GM21529 (cell line): Measurements from ENCODE around the gene ANKEF1.
A peak's percentile ranks its signal among the peaks of the same experiment; 100 is the strongest.

Experiments used
- ATAC-seq: cut with Tn5 transposase; IDR thresholded peaks from one replicate; pipeline ENCODE4 v1.9.1; 2021; ENCODE audit not compliant: unreplicated experiment

The ANKEF1 gene

GRCh38 chr20:10034717-10035571, at the start of gene ANKEF1:
TSS of gene ANKEF1 (plus strand) at chr20:10034987. CDS start at chr20:10038302, 3,315 bp downstream.
- peak; percentile 94 for ATAC-seq

- ATAC-seq: no peak
These were observed 49.5 kb upstream of the ANKEF1 start for GRCh38 chr20:9985281-9985680.

GRCh38 chr20:9985773-9986172, 49.0 kb upstream of the ANKEF1 start:
- no peak for ATAC-seq

- ATAC-seq: no peak
These were observed 45.6 kb upstream of the ANKEF1 start for GRCh38 chr20:9989066-9989724.

GRCh38 chr20:9993137-9993536, 41.6 kb upstream of the ANKEF1 start:
- no peak for ATAC-seq

GRCh38 chr20:9994676-9995075, 40.1 kb upstream of the ANKEF1 start:
- ATAC-seq: no peak

- ATAC-seq: no peak
These were observed 39.1 kb upstream of the ANKEF1 start for GRCh38 chr20:9995510-9996272.

GRCh38 chr20:9996944-9997343, 37.8 kb upstream of the ANKEF1 start:
- ATAC-seq: no peak

- no peak for ATAC-seq
These were observed 35.1 kb upstream of the ANKEF1 start for GRCh38 chr20:9999645-10000044.

GRCh38 chr20:10002866-10003265, 31.9 kb upstream of the ANKEF1 start:
- no peak for ATAC-seq

GRCh38 chr20:10004900-10005299, 29.9 kb upstream of the ANKEF1 start:
- ATAC-seq: no peak

- ATAC-seq: no peak
These were observed 28.9 kb upstream of the ANKEF1 start for GRCh38 chr20:10005885-10006284.

- no peak for ATAC-seq
These were observed 28.2 kb upstream of the ANKEF1 start for GRCh38 chr20:10006447-10007090.

- no peak for ATAC-seq
These were observed 27.6 kb upstream of the ANKEF1 start for GRCh38 chr20:10007158-10007557.

- no peak for ATAC-seq
These were observed 27.0 kb upstream of the ANKEF1 start for GRCh38 chr20:10007747-10008146.

GRCh38 chr20:10012464-10012863, 22.3 kb upstream of the ANKEF1 start:
- ATAC-seq: no peak

- no peak for ATAC-seq
These were observed 20.4 kb upstream of the ANKEF1 start for GRCh38 chr20:10014431-10014830.

GRCh38 chr20:10020937-10021336, 13.8 kb upstream of the ANKEF1 start:
- no peak for ATAC-seq

GRCh38 chr20:10022625-10023024, 12.2 kb upstream of the ANKEF1 start:
- ATAC-seq: no peak

- ATAC-seq: no peak
These were observed 10.9 kb upstream of the ANKEF1 start for GRCh38 chr20:10023911-10024310.
